ENCODE data around the gene C5orf63. TPM values are rescaled to one million over a fixed set of nuclear protein-coding genes. Genes with fewer than 3 reads are reported as not detected.

Gene C5orf63
- total and polyA plus RNA-seq, 2 of the 8 experiments (the other 6 are each of a cell fraction or from before 2014, with no cell fraction given) = 0.67 to 0.71 TPM

DNA sequence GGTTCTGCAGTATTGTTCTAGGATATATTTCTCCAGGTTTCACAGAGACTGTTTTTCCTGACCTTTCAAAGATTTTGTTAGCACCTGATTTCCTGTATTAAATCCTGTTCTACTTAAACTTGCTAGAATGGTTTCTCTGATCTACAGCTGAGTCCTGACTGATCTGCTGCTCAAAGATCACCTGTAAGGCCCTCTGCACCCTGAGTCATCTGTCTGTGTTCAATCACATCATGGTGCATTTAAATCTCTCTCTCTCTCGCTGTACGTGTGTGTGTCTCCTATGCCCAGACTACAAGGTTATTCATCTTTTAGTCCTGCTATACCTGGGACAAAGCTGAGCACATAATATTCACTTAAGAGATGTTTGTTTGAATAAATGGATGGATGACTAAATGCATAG lies 13.3 kb upstream of the C5orf63 start (continued):
- TF ChIP-seq SP2 (IDR thresholded peaks at IDR 0.05; ENCODE audit: low read length) (no peak), BACH1 (IDR thresholded peaks at IDR 0.05; ENCODE audit: low read length) (no peak), SP1 (IDR thresholded peaks at IDR 0.05; ENCODE audit: low read depth, low read length) (no peak)

Measured in H1 (cell line).